ENCODE measurements around the gene TMEM59L. TPM values are rescaled to one million over a fixed set of nuclear protein-coding genes. Genes with fewer than 3 reads are reported as not detected.

The TMEM59L gene
- total RNA-seq, 1 experiment from 2014 or later, result 2.4 TPM

DNA sequence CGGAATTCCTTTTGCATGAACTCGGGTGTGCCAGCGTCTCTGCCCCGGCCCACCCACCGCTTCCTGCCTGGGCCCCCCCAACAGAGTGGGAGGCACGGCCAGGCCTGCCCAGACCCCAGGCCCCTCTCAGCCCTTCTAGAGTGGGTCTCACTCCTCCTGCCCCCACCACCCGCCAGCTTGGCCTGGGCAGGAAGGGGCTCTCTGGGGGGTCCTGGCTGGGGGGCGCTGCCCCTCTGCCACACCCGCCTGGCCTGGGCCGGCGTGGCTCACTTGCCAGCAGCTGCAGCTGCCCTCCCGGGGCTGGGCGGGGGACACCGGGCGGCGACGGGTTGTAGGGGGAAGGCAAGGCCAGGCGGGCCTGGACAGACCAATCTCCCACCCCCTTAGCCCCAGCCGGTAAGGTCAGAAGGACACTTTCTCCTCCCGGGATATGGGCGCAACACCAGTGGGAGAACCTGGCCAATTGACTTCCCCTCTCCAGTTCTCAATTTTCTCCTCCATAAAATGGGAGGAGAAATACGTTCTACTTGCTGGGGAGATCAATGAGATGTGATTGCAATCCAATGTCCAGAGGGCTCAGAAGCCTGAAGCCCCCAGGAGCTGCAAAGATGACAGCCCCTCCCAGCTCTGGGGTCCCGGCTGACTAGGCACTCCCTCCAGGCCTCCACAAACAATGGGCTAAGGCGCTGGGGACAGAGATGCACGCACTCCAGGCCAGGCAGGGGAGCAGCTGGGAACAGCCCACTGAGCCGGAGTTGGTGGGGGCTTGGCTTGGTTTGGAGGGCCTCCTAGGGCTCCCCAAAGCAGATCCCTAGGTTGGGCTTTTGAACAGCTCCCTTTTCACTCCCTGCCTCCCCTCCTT lies 8.5 kb upstream of the TMEM59L start:
- ChIA-PET POLR2A (no interaction called here), CTCF (interaction anchor here (0.6 kb wide), 1 partner anchor 79 kb away, joined by 5 read pairs; no protein-coding TSS in a partner anchor)
- DNase-seq (ENCODE audit: low read depth, low spot score) (no peak), ATAC-seq (no peak)
- no TSS peak for BruUV-seq (replicated peaks)
- Histone ChIP-seq H3K4me3 (ENCODE audit: low read depth in 2 of 2, low read length in 2 of 2) (no peak overlapping the region), H3K36me3 (ENCODE audit: control insufficient read depth, insufficient read depth, low read length) (no peaks in the 10 kb centered on the region), H3K27me3 (ENCODE audit: control insufficient read depth, insufficient read depth, low read length) (peaks cover 2% of the 10 kb centered on the region), H3K9me3 (ENCODE audit: control insufficient read depth, insufficient read depth, low read depth, low read length) (no peaks in the 10 kb centered on the region), H3K27ac (ENCODE audit: low read length) (no peak overlapping the region), H3K4me1 (ENCODE audit: control insufficient read depth, insufficient read depth, low read length) (peaks cover 2% of the 10 kb centered on the region)
- intact Hi-C loops (cut with micrococcal nuclease; ENCODE audit: unreplicated experiment), result no loop called here
- in situ Hi-C loops (cut with HindIII; ENCODE audit: low pct_unique_long_range_greater_than_20kb, low sequenced_read_pairs), result no loop called here
- TF ChIP-seq, protein P1, sequence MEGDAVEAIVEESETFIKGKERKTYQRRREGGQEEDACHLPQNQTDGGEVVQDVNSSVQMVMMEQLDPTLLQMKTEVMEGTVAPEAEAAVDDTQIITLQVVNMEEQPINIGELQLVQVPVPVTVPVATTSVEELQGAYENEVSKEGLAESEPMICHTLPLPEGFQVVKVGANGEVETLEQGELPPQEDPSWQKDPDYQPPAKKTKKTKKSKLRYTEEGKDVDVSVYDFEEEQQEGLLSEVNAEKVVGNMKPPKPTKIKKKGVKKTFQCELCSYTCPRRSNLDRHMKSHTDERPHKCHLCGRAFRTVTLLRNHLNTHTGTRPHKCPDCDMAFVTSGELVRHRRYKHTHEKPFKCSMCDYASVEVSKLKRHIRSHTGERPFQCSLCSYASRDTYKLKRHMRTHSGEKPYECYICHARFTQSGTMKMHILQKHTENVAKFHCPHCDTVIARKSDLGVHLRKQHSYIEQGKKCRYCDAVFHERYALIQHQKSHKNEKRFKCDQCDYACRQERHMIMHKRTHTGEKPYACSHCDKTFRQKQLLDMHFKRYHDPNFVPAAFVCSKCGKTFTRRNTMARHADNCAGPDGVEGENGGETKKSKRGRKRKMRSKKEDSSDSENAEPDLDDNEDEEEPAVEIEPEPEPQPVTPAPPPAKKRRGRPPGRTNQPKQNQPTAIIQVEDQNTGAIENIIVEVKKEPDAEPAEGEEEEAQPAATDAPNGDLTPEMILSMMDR (IDR thresholded peaks at IDR 0.05), result no peak

DNA sequence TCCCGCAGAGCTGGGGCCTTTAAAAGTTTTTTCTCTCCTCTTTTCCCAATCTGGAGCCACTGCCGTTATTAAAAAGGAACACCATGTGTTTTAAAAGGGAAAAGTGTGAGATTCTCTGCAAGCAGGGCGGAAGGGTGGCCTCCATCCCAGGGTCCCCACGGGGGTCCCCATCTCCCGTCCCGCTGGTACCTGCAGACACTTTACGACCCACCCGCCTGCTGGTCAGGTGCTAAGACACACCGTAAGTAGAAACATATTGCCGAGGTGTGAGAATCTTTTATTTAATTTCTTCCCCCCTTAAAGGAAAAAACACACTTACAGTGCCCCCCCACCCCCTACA lies 7.9 kb upstream of the TMEM59L start:
- no TSS peak for BruUV-seq (replicated peaks)
- DNase-seq (ENCODE audit: low read depth, low spot score) (no peak), ATAC-seq (no peak)
- H3K9me3 ChIP-seq (ENCODE audit: control insufficient read depth, insufficient read depth, low read depth, low read length), result no peaks in the 10 kb centered on the region
- no peak overlapping the region for H3K4me3 ChIP-seq (ENCODE audit: low read depth in 2 of 2, low read length in 2 of 2)
- peaks cover 2% of the 10 kb centered on the region for H3K4me1 ChIP-seq (ENCODE audit: control insufficient read depth, insufficient read depth, low read length)
- in situ Hi-C loops (cut with HindIII; ENCODE audit: low pct_unique_long_range_greater_than_20kb, low sequenced_read_pairs) (no loop called here), intact Hi-C loops (cut with micrococcal nuclease; ENCODE audit: unreplicated experiment) (no loop called here)
- POLR2A ChIA-PET, result interaction anchor here (0.6 kb wide), 1 partner anchor 32 kb away, joined by 18 read pairs; no protein-coding TSS in a partner anchor
- no peak overlapping the region for H3K27ac ChIP-seq (ENCODE audit: low read length)
- CTCF ChIA-PET, result interaction anchor here (0.6 kb wide), 1 partner anchor 78 kb away, joined by 5 read pairs; no protein-coding TSS in a partner anchor
- H3K36me3 ChIP-seq (ENCODE audit: control insufficient read depth, insufficient read depth, low read length), result no peaks in the 10 kb centered on the region
- peaks cover 2% of the 10 kb centered on the region for H3K27me3 ChIP-seq (ENCODE audit: control insufficient read depth, insufficient read depth, low read length)
- TF ChIP-seq TCF7L2 (IDR thresholded peaks at IDR 0.05; ENCODE audit: low read depth, low read length), result no peak
- TF ChIP-seq, protein P2, sequence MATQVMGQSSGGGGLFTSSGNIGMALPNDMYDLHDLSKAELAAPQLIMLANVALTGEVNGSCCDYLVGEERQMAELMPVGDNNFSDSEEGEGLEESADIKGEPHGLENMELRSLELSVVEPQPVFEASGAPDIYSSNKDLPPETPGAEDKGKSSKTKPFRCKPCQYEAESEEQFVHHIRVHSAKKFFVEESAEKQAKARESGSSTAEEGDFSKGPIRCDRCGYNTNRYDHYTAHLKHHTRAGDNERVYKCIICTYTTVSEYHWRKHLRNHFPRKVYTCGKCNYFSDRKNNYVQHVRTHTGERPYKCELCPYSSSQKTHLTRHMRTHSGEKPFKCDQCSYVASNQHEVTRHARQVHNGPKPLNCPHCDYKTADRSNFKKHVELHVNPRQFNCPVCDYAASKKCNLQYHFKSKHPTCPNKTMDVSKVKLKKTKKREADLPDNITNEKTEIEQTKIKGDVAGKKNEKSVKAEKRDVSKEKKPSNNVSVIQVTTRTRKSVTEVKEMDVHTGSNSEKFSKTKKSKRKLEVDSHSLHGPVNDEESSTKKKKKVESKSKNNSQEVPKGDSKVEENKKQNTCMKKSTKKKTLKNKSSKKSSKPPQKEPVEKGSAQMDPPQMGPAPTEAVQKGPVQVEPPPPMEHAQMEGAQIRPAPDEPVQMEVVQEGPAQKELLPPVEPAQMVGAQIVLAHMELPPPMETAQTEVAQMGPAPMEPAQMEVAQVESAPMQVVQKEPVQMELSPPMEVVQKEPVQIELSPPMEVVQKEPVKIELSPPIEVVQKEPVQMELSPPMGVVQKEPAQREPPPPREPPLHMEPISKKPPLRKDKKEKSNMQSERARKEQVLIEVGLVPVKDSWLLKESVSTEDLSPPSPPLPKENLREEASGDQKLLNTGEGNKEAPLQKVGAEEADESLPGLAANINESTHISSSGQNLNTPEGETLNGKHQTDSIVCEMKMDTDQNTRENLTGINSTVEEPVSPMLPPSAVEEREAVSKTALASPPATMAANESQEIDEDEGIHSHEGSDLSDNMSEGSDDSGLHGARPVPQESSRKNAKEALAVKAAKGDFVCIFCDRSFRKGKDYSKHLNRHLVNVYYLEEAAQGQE (IDR thresholded peaks at IDR 0.05; ENCODE audit: insufficient read depth in 1 of 2, low read depth in 2 of 2, low read length in 1 of 2), result no peak
- TF ChIP-seq POLR2AphosphoS5 (IDR thresholded peaks at IDR 0.05; ENCODE audit: low read depth, low read length), result no peak
- no peak for TF ChIP-seq SIN3A (IDR thresholded peaks at IDR 0.05; ENCODE audit: borderline replicate concordance, insufficient read depth, low read depth, low read length)
- TF ChIP-seq, protein P1 (IDR thresholded peaks at IDR 0.05), result no peak

Data from Panc1 (cell line).